IPS-18a (cell line): ENCODE measurements around the gene KIF2A.

Source experiments
- H3K27ac ChIP-seq: one replicate; pipeline ENCODE4 v1.5.1; 2013; ENCODE audit warnings: low read length
- H3K27me3 ChIP-seq: one replicate; pipeline ENCODE4 v1.6.1; 2013; ENCODE audit warnings: mild to moderate bottlenecking, low read length; ENCODE audit not compliant: control insufficient read depth, insufficient read depth
- H3K36me3 ChIP-seq: one replicate; pipeline ENCODE4 v1.6.1; 2013; ENCODE audit warnings: low read depth, low read length; ENCODE audit not compliant: control insufficient read depth
- H3K4me1 ChIP-seq: one replicate; pipeline ENCODE4 v1.6.1; 2013; ENCODE audit warnings: low read depth, low read length; ENCODE audit not compliant: control insufficient read depth
- H3K4me3 ChIP-seq: one replicate; pipeline ENCODE4 v1.5.1; 2013; ENCODE audit warnings: low read length
- H3K9ac ChIP-seq: one replicate; pipeline ENCODE4 v1.6.1; 2013; ENCODE audit warnings: mild to moderate bottlenecking, low read length, moderate library complexity
- H3K9me3 ChIP-seq: one replicate; pipeline ENCODE4 v1.6.1; 2013; ENCODE audit warnings: low read depth, low read length; ENCODE audit not compliant: control insufficient read depth

The KIF2A gene

GRCh38 chr5:62395210-62395950 is 89.4 kb downstream of the KIF2A start:
- no peaks in the 10 kb centered on the region for H3K4me1 ChIP-seq
- no peaks in the 10 kb centered on the region for H3K9me3 ChIP-seq
- H3K27me3 ChIP-seq = no peaks in the 10 kb centered on the region
- H3K27ac ChIP-seq = no peak overlapping the region
- H3K4me3 ChIP-seq = no peak overlapping the region
- H3K36me3 ChIP-seq = peaks cover 59% of the 10 kb centered on the region
- no peak overlapping the region for H3K9ac ChIP-seq

- H3K4me3 ChIP-seq = peak within 1 kb of the TSS; percentile 92
- H3K27ac ChIP-seq = peak within 1 kb of the TSS; percentile 96
- no peaks in the 10 kb centered on the region for H3K9me3 ChIP-seq
- peaks cover 7% of the 10 kb centered on the region for H3K4me1 ChIP-seq
- H3K27me3 ChIP-seq = no peaks in the 10 kb centered on the region
- H3K36me3 ChIP-seq = peaks cover 9% of the 10 kb centered on the region
- peak within 1 kb of the TSS; percentile 89 for H3K9ac ChIP-seq
Observed at GRCh38 chr5:62403411-62404250, 97.6 kb downstream of the KIF2A start, which contains the start of gene DIMT1. Gene DIMT1, minus strand, starts transcription at chr5:62403905. Its CDS starts 133 bp downstream, at chr5:62403772.

GRCh38 chr5:62412549-62413329 is 106.7 kb downstream of the KIF2A start, which contains the start of gene IPO11:
Gene IPO11, plus strand, starts transcription at chr5:62412763. Its CDS starts 24,517 bp downstream, at chr5:62437280.
- no peaks in the 10 kb centered on the region for H3K4me1 ChIP-seq
- peak within 1 kb of the TSS; percentile 91 for H3K9ac ChIP-seq
- H3K36me3 ChIP-seq = no peaks in the 10 kb centered on the region
- H3K27me3 ChIP-seq = no peaks in the 10 kb centered on the region
- H3K27ac ChIP-seq = peak within 1 kb of the TSS; percentile 74
- no peaks in the 10 kb centered on the region for H3K9me3 ChIP-seq
- peak within 1 kb of the TSS; percentile 91 for H3K4me3 ChIP-seq

- Histone ChIP-seq H3K27ac (peak overlapping the region; percentile 47), H3K36me3 (no peaks in the 10 kb centered on the region), H3K4me3 (peak overlapping the region; percentile 91), H3K4me1 (no peaks in the 10 kb centered on the region), H3K27me3 (no peaks in the 10 kb centered on the region), H3K9me3 (no peaks in the 10 kb centered on the region), H3K9ac (peak overlapping the region; percentile 91)
Observed at GRCh38 chr5:62413711-62414110, 107.7 kb downstream of the KIF2A start.

GRCh38 chr5:62418462-62419076 is 112.6 kb downstream of the KIF2A start:
- Histone ChIP-seq H3K27me3 (no peaks in the 10 kb centered on the region), H3K4me3 (no peak overlapping the region), H3K9me3 (no peaks in the 10 kb centered on the region), H3K4me1 (no peaks in the 10 kb centered on the region), H3K27ac (no peak overlapping the region), H3K9ac (no peak overlapping the region), H3K36me3 (no peaks in the 10 kb centered on the region)

GRCh38 chr5:62419609-62420008 is 113.6 kb downstream of the KIF2A start:
- Histone ChIP-seq H3K9me3 (no peaks in the 10 kb centered on the region), H3K27ac (no peak overlapping the region), H3K4me3 (no peak overlapping the region), H3K36me3 (no peaks in the 10 kb centered on the region), H3K27me3 (no peaks in the 10 kb centered on the region), H3K4me1 (no peaks in the 10 kb centered on the region), H3K9ac (no peak overlapping the region)

- H3K9ac ChIP-seq = no peak overlapping the region
- no peaks in the 10 kb centered on the region for H3K4me1 ChIP-seq
- H3K4me3 ChIP-seq = no peak overlapping the region
- H3K27ac ChIP-seq = no peak overlapping the region
- H3K27me3 ChIP-seq = no peaks in the 10 kb centered on the region
- no peaks in the 10 kb centered on the region for H3K36me3 ChIP-seq
- no peaks in the 10 kb centered on the region for H3K9me3 ChIP-seq
Observed at GRCh38 chr5:62421414-62421813, 115.4 kb downstream of the KIF2A start.

- no peaks in the 10 kb centered on the region for H3K36me3 ChIP-seq
- H3K4me3 ChIP-seq = no peak overlapping the region
- no peak overlapping the region for H3K9ac ChIP-seq
- H3K4me1 ChIP-seq = no peaks in the 10 kb centered on the region
- no peak overlapping the region for H3K27ac ChIP-seq
- H3K9me3 ChIP-seq = no peaks in the 10 kb centered on the region
- no peaks in the 10 kb centered on the region for H3K27me3 ChIP-seq
Observed at GRCh38 chr5:62424763-62425162, 118.8 kb downstream of the KIF2A start.

GRCh38 chr5:62431735-62432620 is 126.0 kb downstream of the KIF2A start:
- no peaks in the 10 kb centered on the region for H3K9me3 ChIP-seq
- no peak overlapping the region for H3K4me3 ChIP-seq
- H3K27ac ChIP-seq = no peak overlapping the region

GRCh38 chr5:62432621-62433064 is 126.6 kb downstream of the KIF2A start:
- Histone ChIP-seq H3K36me3 (no peaks in the 10 kb centered on the region), H3K27me3 (no peaks in the 10 kb centered on the region), H3K4me1 (no peaks in the 10 kb centered on the region), H3K9me3 (no peaks in the 10 kb centered on the region), H3K27ac (no peak overlapping the region), H3K4me3 (no peak overlapping the region), H3K9ac (no peak overlapping the region)

More at GRCh38 chr5:62431735-62432620, 126.0 kb downstream of the KIF2A start:
- no peak overlapping the region for H3K9ac ChIP-seq
- H3K36me3 ChIP-seq = no peaks in the 10 kb centered on the region
- no peaks in the 10 kb centered on the region for H3K27me3 ChIP-seq
- no peaks in the 10 kb centered on the region for H3K4me1 ChIP-seq
